HepG2 (cell line): ENCODE measurements around the gene COL9A1. TPM values are rescaled to one million over a fixed set of nuclear protein-coding genes. Genes with fewer than 3 reads are reported as not detected.

Source experiments
- BCLAF1 ChIP-seq: fragments of 450-650 bp; IDR thresholded peaks from 2 replicates; pipeline ENCODE4 v1.6.1; 2017; ENCODE audit warnings: mild to moderate bottlenecking
- REPIN1 ChIP-seq: sonication (generic); formaldehyde crosslinking; IDR thresholded peaks from 2 replicates; pipeline ENCODE4 v1.8.0; 2022; ENCODE audit warnings: missing genetic modification reagents, low read depth, mild to moderate bottlenecking, borderline replicate concordance
- ZBTB3 ChIP-seq: sonication (generic); formaldehyde crosslinking; IDR thresholded peaks from 2 replicates; pipeline ENCODE4 v1.4.0; 2020; ENCODE audit warnings: low read depth, mild to moderate bottlenecking, moderate library complexity, missing genetic modification reagents, borderline replicate concordance
- ZNF318 ChIP-seq: sonication (generic); formaldehyde crosslinking; IDR thresholded peaks from 2 replicates; pipeline ENCODE4 v1.4.0; 2020; ENCODE audit warnings: mild to moderate bottlenecking, missing genetic modification reagents
- polyA plus RNA-seq, 8 experiments: library from polyadenylated mRNA; depleted of rRNA in 3 of 8; stranded (reverse) in 7 of 8; unstranded in 1 of 8; fragments of >200 nt; fragmentation: Illumina TruSeq in 4 of 8; extraction: Trizol in 4 of 8; gene quantifications; 2 replicates each; pipeline versions ENCODE4 v1.2.1 to v1.2.3, GENCODE V29; 2011 to 2016; ENCODE audit warnings: low read depth in 4 of 8, missing spikeins in 1 of 8, mixed read lengths in 1 of 8; ENCODE audit not compliant: insufficient read depth in 1 of 8
- total RNA-seq, 5 experiments: library from RNA; depleted of rRNA; stranded (reverse); fragments of >200 nt; fragmentation: Illumina TruSeq; extraction: Trizol; gene quantifications; 2 replicates each; pipeline ENCODE4 v1.2.3, GENCODE V29; 2016; ENCODE audit warnings: low read depth in 1 of 5

The COL9A1 gene
- total and polyA plus RNA-seq, 2 of the 13 experiments (the other 11 are each of a cell fraction or from before 2014, with no cell fraction given), result 0.08 TPM; not detected in 1

GRCh38 chr6:70241991-70242420 is 60.9 kb downstream of the COL9A1 start (continued):
- TF ChIP-seq ZNF318 (CRISPR knock-in tag) (no peak), BCLAF1 (no peak), REPIN1 (0 out of 2 replicates have a peak, but pooled peaks have one; percentile 26), ZBTB3 (CRISPR knock-in tag) (peak; percentile 83; the same call in 1 of the 2 replicates)
